GM13976 (cell line): Measurements from ENCODE around the gene TMEM167A.
"Not testable (repeated sequence)": the region's sequence is repeated elsewhere in the genome, so short reads cannot be mapped to it uniquely, and the experiment has no call there.

Experiments
- DNase-seq: peaks from one replicate; pipeline ENCODE4 v3.0.0; 2012; ENCODE audit warnings: low spot score
- CTCF ChIP-seq: IDR thresholded peaks from 2 replicates; pipeline ENCODE4 v1.5.1; 2012; ENCODE audit warnings: borderline replicate concordance, mild to moderate bottlenecking; ENCODE audit not compliant: insufficient read depth; ENCODE audit errors: extremely low read depth, missing control alignments, control extremely low read depth
- in situ Hi-C: fragments of 300-500 bp; cut with MboI; formaldehyde crosslinking; loops from one replicate; pipeline ENCODE4 v1.12.0; 2022; ENCODE audit warnings: low sequenced_read_pairs, mixed read lengths, inconsistent platforms; ENCODE audit not compliant: unreplicated experiment

The TMEM167A gene

GRCh38 chr5:83072966-83073365, 4.2 kb downstream of the TMEM167A start:
- in situ Hi-C loops: no loop called here
- TF ChIP-seq CTCF: no peak
- DNase-seq: no peak

GRCh38 chr5:83071286-83072051, 5.7 kb downstream of the TMEM167A start:
- DNase-seq: no peak
- in situ Hi-C loops: no loop called here
- TF ChIP-seq CTCF: no peak

GRCh38 chr5:83069096-83069799, 7.9 kb downstream of the TMEM167A start:
- no peak for DNase-seq
- no peak for TF ChIP-seq CTCF
- in situ Hi-C loops: no loop called here

GRCh38 chr5:83067377-83067776, 9.8 kb downstream of the TMEM167A start:
- in situ Hi-C loops, DNase-seq: not testable (repeated sequence)

- in situ Hi-C loops: no loop called here
- TF ChIP-seq CTCF: no peak
- no peak for DNase-seq
Measured at GRCh38 chr5:83066548-83067110, 10.6 kb downstream of the TMEM167A start.

GRCh38 chr5:83059341-83059740, 17.9 kb downstream of the TMEM167A start:
- in situ Hi-C loops: no loop called here
- no peak for TF ChIP-seq CTCF
- no peak for DNase-seq

GRCh38 chr5:83058726-83059125, 18.5 kb downstream of the TMEM167A start:
- in situ Hi-C loops: no loop called here
- DNase-seq: no peak
- TF ChIP-seq CTCF: no peak
